Bronchial epithelial cell (primary cell): ENCODE measurements around the gene ACOX2. TPM values are rescaled to one million over a fixed set of nuclear protein-coding genes. Genes with fewer than 3 reads are reported as not detected.

Experiments used
- DNase-seq: peaks from one replicate; pipeline ENCODE4 v3.0.0-alpha.2; 2010; ENCODE audit warnings: low read depth
- FAIRE-seq: peaks from 2 replicates; lab custom pipeline; 2011; peaks lifted over from hg19 to GRCh38; lab: Jason Lieb, UNC
- H3K27me3 ChIP-seq: 2 replicates; pipeline ENCODE4 v1.5.1; 2011; ENCODE audit warnings: low read length; ENCODE audit not compliant: control insufficient read depth, insufficient read depth
- H3K36me3 ChIP-seq: 2 replicates; pipeline ENCODE4 v1.5.1; 2011; ENCODE audit warnings: low read length; ENCODE audit not compliant: control insufficient read depth, insufficient read depth
- H3K4me3 ChIP-seq: 2 replicates; pipeline ENCODE4 v1.5.1; 2011; ENCODE audit warnings: mild to moderate bottlenecking, low read depth, low read length, control low read depth
- CTCF ChIP-seq: IDR thresholded peaks from 2 replicates; pipeline ENCODE4 v1.5.1; 2011; ENCODE audit warnings: mild to moderate bottlenecking, moderate library complexity, low read length, control low read depth, inconsistent platforms; ENCODE audit not compliant: insufficient read depth, severe bottlenecking
- total RNA-seq: library from RNA; depleted of rRNA; stranded (reverse); fragments of >200 nt; gene quantifications from 2 replicates; pipeline ENCODE4 v1.2.1, GENCODE V29; 2014

ACOX2 gene
- total RNA-seq, 1 donor from 2014 or later: 0.26 TPM

DNA sequence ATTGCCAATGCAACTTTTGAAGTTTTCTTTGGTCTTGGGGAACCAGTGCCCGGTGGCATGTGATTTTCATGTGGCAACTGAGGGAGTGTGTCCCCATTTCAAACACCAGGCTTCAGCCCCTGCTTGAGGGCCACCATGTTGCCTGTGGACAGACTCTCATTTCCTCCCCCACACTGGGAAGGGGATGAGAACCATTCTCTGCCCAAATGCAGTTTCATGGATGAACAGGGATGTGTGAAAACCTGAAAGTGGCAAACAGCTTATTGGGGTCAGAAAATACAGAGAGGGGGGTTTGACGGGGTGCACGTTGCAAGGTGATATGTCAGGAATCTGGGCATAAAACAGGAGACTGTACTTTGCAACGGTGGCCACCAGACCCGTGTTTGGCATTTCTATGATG lies 33.9 kb upstream of the ACOX2 start:
- TF ChIP-seq CTCF: no peak
- DNase-seq: no peak
- no peak overlapping the region for H3K4me3 ChIP-seq
- H3K36me3 ChIP-seq: no peaks in the 10 kb centered on the region
- peaks cover 2% of the 10 kb centered on the region for H3K27me3 ChIP-seq
- no peak for FAIRE-seq

- no peak for TF ChIP-seq CTCF
- no peak for DNase-seq
- Histone ChIP-seq H3K27me3 (no peaks in the 10 kb centered on the region), H3K4me3 (no peak overlapping the region), H3K36me3 (no peaks in the 10 kb centered on the region)
- FAIRE-seq: no peak
Observed at GRCh38 chr3:58569287-58570001, 32.5 kb upstream of the ACOX2 start.

- Histone ChIP-seq H3K27me3 (no peaks in the 10 kb centered on the region), H3K36me3 (no peaks in the 10 kb centered on the region), H3K4me3 (no peak overlapping the region)
- DNase-seq (peak; percentile 40), FAIRE-seq (no peak)
- TF ChIP-seq CTCF: peak; percentile 95
Observed at GRCh38 chr3:58568572-58569286, 31.7 kb upstream of the ACOX2 start.

DNA sequence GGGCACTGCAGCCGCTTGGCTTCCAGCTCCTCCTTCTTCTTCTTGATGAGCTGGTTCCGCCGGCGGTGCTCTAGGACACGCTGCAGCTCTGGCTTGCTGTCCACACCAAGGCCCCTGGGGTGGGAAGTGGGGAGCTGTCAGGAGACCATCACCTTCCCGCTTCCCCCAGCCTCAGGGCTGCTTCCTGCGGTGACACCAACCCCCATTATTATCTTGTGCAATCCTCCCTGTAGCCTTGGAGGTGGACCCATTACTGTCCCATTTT lies 30.2 kb upstream of the ACOX2 start:
- no peak overlapping the region for H3K4me3 ChIP-seq
- H3K27me3 ChIP-seq: no peaks in the 10 kb centered on the region
- DNase-seq: no peak
- TF ChIP-seq CTCF: no peak
- no peak for FAIRE-seq
- no peaks in the 10 kb centered on the region for H3K36me3 ChIP-seq

DNA sequence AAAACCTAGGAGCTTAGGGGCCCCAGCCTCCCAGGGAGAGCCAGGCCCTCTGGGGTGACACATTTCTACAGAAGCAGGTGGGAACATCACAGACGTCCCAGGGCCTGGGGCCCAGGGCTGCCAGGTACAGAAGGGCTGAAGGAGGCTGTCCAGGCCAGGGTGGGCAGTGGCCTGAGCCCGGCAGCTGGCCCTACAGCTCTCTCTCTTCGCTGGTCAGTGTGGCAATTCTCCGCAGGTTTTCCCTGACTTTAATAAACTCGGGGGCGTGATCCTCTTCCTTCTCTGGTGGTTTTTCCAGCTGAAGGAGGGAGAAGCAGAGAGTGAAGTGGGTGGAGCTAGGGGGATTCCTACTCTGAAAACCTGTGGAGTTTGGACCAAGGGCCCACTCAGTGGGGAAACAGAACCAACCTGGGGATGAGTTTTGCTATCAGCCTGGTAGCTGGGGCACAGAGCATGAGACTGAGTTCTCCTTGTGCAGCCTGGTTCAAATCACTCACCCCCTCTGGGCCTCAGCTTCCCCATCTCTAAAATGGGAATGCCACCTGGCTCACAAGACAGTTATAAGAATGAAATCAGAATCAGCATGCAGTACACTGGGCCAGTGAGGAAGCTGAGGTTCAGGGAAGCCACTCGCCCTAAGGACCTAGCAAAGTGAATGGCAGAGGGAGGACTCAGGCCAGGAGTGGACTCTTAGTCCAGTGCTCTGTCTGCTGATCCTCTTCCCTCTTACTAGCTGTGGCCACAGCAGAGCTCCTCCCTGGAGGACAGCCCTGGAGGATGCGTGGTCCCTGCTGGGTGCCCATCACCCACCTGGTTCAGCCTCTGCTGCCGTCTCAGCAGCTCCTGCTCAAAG lies 29.6 kb upstream of the ACOX2 start:
- TF ChIP-seq CTCF: no peak
- FAIRE-seq: peak; percentile 70
- Histone ChIP-seq H3K36me3 (no peaks in the 10 kb centered on the region), H3K27me3 (no peaks in the 10 kb centered on the region), H3K4me3 (no peak overlapping the region)
- DNase-seq: no peak
